ENCODE data around the gene CDHR1.

Gene CDHR1

GRCh38 chr10:84196941-84197340 is 2.6 kb downstream of the CDHR1 start:
- DNase-seq = peak in 2 of 10 donors; percentile 72 to 79

DNA sequence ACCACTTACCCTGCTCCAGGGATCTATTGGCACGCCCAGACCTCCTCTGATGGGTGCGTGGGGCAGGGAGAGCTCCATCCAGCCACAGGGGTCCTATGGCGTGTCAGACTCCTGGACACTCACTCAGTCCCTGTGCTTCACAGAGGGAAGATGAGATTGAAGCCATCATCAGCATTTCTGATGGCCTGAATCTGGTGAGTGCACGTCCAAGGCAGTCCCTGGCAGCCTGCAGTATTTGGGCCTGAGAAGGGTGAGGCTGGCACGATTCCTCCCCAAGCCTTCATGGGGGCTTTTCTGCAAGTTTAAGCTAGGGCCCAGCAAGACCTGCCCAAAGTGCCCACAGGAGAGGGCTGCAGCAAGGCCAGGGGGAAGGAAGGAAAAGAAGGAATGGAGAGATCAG is 3.3 kb downstream of the CDHR1 start:
- DNase-seq = peak in 2 of 10 donors; percentile 56 to 57
- intact Hi-C loops (cut with DNase I) = no loop called here

More at GRCh38 chr10:84196941-84197340, 2.6 kb downstream of the CDHR1 start:
- intact Hi-C loops (cut with DNase I) = no loop called here

GRCh38 chr10:84198206-84198915 is 4.0 kb downstream of the CDHR1 start:
- DNase-seq = peak in 1 of 10 donors; percentile 28
- intact Hi-C loops (cut with DNase I) = no loop called here

GRCh38 chr10:84200537-84201243 is 6.4 kb downstream of the CDHR1 start:
- intact Hi-C loops (cut with DNase I) = no loop called here

DNA sequence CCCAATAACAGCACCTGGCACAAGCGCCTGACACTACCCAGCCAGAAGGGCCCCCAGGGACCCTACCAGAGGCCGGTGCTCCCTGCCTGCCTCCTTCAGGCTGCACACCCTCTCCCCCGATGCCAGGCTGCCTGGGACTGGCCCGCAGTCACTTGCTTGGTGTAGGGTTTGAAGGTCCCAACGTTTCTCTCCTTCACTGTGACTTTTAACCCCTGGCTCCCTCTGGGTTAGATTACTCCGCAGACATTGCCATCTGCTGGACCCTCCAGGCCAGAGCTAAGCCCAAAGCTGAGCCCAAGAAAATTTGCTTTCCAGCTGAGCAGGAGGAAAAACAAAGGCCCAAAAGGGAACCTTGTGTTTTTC is 6.9 kb downstream of the CDHR1 start:
- intact Hi-C loops (cut with DNase I) = no loop called here
- peak in 1 of 10 donors; percentile 20 for DNase-seq

More at GRCh38 chr10:84200537-84201243, 6.4 kb downstream of the CDHR1 start:
- DNase-seq = peak in 2 of 10 donors; percentile 40 to 61

DNA sequence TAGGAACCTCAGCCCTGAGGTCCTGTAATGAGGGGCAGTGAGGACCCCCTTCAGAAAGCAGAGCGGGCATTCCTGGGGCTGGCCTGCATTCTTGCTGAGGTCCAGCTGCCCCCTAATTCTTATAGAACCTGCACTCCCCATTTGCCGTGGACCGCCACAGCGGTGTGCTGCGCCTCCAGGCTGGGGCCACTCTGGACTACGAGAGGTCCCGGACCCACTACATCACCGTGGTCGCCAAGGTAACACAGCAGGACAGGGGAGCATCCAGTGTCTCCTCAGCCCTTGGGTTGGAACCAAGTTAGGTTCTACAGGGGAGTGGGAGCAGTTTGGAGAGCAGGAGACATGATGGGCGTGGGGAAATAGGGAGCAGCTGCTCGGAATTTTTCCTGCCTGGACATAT is 7.3 kb downstream of the CDHR1 start:
- intact Hi-C loops (cut with DNase I) = no loop called here
- peak in 1 of 10 donors; percentile 52 for DNase-seq

DNA sequence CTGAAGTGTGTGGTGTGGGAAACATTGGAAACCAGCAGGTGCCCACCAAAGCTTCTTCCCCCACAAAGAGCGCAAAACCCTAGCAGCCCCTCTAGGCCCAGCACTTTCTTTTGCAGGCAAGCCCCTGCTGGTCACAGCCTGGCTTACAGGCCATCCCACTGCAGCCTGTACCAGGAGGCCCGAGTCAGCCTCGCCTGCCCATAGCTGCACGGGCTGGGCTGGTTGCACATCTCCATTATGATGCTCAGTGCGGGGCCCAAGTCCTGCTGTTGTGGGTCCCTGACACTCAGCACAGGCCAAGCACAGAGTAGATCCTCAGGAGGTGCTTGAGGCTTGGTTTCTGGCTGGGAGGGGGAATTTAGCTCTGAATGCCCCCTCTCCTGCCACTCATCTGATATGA is 8.0 kb downstream of the CDHR1 start:
- DNase-seq = peak in 1 of 10 donors; percentile 60
- intact Hi-C loops (cut with DNase I) = no loop called here

- no peak for DNase-seq
- intact Hi-C loops (cut with DNase I) = no loop called here
These were observed 9.8 kb downstream of the CDHR1 start for GRCh38 chr10:84204122-84204521.

DNA sequence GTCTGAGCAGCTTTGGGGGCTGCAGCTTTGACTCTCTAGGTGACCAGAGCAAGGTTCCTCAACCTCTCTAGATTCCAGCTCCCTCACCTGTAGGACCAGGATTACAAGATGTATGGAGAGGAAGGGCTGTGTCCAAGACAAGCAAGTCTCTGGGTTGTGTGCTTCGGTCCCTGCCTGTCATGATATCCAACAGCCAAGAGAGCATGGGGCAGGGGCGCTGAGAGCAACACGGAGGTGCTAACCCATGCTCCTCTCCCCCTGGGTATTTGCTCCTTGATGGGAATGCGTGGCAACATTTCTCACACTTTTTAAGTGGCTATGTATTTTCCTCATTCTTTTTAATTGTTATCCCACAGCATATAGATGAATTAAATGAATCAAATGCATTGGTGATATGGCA is 10.3 kb downstream of the CDHR1 start:
- intact Hi-C loops (cut with DNase I) = loop anchor here (1.0 kb wide), 1 partner anchor 56 kb away; no protein-coding TSS in a partner anchor
- no peak for DNase-seq

DNA sequence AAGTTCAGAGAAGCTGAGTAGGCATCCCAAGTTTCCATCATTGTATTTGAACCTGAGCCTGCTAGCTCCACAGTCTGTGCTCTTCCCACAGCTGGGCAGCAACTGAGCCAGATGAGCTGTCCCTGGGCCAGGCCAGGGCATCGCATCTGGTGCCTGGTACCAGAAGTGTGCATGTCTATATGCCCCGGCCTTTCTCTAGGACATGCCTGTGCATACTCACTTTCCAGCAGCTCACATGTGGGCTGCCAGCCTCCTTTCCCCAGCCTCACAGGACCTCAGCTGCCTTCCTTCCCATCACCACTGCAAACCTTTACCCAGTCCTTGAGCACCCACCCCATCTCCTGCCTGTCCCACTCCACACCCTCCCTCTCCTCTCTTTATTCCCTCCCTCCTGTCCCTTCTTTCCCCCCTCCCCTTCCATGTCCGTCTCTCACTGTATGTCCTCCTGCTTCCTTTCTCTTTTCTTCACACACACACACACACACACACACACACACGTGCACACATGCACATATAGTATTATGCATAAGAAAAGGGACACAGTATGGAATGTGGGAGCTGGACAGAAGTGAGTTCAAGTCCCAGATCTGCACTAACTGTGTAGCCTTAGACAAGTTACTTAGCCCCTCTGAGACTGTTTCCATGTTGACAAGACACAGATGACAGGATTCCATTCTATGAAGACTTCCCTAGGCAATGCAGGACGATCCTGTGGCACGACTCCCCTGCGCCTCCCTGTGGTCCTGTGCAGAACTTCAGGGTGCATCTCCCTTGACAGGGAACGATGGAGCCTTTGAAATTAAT is 10.9 kb downstream of the CDHR1 start:
- DNase-seq = peak; percentile 60 to 97 (median 83)
- intact Hi-C loops (cut with DNase I) = loop anchor here (1.0 kb wide), 1 partner anchor 57 kb away; no protein-coding TSS in a partner anchor

DNA sequence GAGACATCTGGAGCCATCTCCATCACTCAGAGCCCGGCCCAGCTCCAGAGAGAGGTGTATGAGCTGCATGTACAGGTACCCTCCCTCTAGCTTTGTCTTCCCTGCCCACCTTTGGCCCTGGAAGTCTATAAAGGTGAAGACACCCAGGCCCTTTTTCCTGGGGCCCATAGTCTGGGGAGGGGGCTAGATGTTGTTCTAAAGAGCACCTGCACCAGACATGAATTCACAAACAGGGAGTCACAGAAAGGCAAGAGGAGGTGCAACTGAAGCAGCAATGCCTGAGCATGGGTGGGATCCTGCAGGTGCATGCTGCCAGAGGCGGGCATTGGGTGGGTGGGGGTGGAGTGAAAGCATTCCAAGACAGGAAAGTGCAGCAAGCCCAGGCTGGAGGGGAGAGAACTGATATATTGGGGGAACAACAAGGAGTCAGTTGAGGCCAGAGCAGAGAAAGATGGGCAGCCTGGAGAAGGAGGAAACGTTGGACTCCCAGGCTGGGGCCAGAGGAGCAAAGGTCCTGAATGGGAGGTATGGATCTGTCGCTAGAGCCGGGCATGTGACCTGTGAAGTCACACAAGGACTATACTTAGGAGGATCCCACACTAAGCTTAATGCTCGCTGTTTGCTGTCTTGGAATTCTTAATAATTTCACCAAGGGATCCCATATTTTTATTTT is 11.7 kb downstream of the CDHR1 start:
- no peak for DNase-seq
- intact Hi-C loops (cut with DNase I) = loop anchor here (1.0 kb wide), 1 partner anchor 58 kb away; no protein-coding TSS in a partner anchor

- intact Hi-C loops (cut with DNase I) = no loop called here
- DNase-seq = peak in 1 of 10 donors; percentile 62
These were observed 13.7 kb downstream of the CDHR1 start for GRCh38 chr10:84208023-84208422.

GRCh38 chr10:84211566-84211965 is 17.2 kb downstream of the CDHR1 start:
- intact Hi-C loops (cut with DNase I) = no loop called here
- no peak for DNase-seq

- no peak for DNase-seq
- intact Hi-C loops (cut with DNase I) = no loop called here
These were observed 17.7 kb downstream of the CDHR1 start for GRCh38 chr10:84212014-84212413.

GRCh38 chr10:84213076-84213475 is 18.7 kb downstream of the CDHR1 start:
- no peak for DNase-seq
- intact Hi-C loops (cut with DNase I) = no loop called here

DNA sequence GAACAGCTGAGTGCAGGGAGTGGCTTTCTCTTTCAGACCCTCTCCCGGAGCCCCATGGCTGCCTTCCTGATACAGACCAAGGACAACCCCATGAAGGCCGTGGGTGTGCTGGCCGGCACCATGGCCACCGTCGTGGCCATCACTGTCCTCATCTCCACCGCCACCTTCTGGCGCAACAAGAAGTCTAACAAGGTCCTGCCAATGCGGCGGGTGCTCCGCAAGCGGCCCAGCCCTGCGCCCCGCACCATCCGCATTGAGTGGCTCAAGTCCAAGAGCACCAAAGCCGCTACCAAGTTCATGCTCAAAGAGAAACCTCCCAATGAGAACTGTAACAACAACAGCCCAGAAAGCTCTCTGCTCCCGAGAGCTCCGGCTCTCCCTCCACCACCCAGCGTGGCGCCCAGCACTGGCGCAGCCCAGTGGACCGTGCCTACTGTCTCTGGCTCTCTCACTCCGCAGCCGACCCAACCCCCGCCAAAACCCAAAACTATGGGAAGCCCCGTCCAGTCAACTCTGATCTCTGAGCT is 19.8 kb downstream of the CDHR1 start:
- intact Hi-C loops (cut with DNase I) = no loop called here
- DNase-seq = no peak

DNA sequence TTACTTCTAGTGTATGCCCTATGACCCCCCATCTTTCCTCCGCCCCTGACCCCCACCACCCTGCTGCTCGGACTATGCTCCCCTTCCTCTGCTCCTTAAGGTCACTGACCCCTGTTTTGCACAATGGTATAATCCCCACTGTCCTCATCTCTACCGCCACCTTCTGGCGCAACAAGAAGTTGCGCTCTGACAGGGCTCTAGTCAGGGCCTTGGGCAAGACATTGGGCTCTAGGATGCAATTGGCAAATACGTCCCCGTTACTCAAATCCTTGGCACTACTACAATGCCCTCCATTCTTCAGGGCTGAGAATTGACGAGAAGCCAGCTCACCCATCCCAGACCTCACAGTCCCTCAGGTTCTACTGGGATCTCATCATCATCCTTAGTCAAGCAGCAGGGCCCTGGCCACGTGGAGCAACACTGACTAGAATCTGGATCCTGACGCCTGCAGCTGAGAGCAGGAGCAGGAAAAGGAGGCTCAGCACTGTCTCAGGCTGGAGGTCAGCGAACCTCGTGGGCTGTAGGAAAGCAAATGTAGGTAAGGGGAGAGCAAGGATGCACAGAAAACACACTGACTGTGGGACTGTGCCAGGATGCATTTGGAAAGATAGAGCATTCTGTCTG is 20.4 kb downstream of the CDHR1 start:
- no peak for DNase-seq
- intact Hi-C loops (cut with DNase I) = no loop called here

- no peak for DNase-seq
- intact Hi-C loops (cut with DNase I) = no loop called here
These were observed 22.5 kb downstream of the CDHR1 start for GRCh38 chr10:84216834-84217233.

DNA sequence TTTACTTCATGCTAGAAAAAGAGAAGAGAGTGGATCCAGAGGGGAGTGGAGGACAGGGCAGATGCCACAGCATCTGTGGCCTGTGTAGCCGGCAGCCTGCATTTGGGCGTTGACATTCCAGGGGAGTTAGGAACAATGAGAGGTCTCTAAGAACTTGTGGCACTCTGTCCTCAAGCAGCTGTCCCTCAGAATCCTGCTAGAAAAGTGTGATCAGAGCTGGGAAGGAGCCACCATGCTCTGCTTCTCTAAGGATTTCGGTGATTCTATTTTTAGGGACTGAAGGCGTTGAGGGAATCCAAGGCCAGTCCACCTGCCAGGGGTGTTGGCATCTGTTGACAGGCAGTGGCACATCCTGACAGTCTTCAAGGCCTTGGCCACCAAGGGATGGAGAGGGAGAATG is 23.4 kb downstream of the CDHR1 start:
- intact Hi-C loops (cut with DNase I) = no loop called here

DNA sequence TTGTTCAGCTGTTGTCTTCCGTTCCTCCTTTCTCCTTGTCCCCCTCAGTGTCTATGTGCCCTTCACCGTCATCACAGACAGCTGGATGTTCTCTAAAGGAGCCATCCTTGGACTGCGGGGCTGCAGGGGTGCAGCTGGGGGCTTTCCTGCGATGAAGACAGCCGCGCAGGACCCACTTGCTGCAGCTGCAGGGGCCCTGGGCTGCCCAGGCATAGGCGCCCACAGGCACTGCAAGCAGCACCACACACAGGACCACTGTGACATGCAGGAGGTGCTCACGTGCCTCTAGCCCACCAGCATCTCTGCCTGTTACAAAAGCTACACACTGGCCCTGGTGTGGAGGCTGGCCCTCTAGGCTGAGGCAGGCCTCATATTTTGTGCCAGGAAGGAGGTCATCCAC is 27.6 kb downstream of the CDHR1 start:
- DNase-seq = no peak
- intact Hi-C loops (cut with DNase I) = no loop called here

More for the DNA sequence above, 23.4 kb downstream of the CDHR1 start:
- DNase-seq = no peak
